ENCODE data around the gene ATP2C2.

- TF ChIP-seq CTCF (IDR thresholded peaks at IDR 0.05; ENCODE audit: low read length) (no peak), EZH2 (IDR thresholded peaks at IDR 0.05; ENCODE audit: borderline replicate concordance, low read length) (no peak)
Observed at GRCh38 chr16:84502581-84502980, 134.2 kb downstream of the ATP2C2 start.

All from OCI-LY1 (cell line).